OCI-LY3 (cell line): ENCODE data around the gene FOXJ2.
A peak's percentile ranks its signal among the peaks of the same experiment; 100 is the strongest.

Source experiments
- EZH2phosphoT487 ChIP-seq: fragments of 200-600 bp; shearing (Covaris generic); IDR thresholded peaks from 2 replicates; pipeline ENCODE4 v1.6.1; 2018; ENCODE audit warnings: antibody characterized with exemption, mixed run types, low read depth
- TF ChIP-seq, protein P1 (sequence below): fragments of 200-600, 300-600 bp; sonication (generic); IDR thresholded peaks from 2 replicates; pipeline ENCODE4 v1.5.1; 2014; ENCODE audit warnings: antibody characterized with exemption, low read length, low read depth

DNA sequence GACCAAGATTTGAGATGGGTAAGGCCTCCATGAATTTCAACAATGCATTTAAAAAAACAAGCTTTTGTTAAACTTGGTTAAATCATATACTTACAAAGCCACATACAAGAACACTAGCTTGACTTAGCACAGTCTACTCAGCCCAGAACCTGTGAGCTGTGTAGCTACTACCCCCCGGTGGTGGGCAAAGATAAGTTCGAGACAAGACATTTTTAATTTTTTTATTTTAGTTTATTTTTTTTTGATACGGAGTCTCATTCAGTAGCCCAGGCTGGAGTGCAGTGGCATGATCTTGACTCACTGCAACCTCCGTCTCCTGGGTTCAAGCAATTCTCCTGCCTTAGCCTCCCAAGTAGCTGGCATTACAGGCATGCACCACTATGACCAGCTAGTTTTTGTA is 45.9 kb downstream of the FOXJ2 start:
- TF ChIP-seq, protein P1, sequence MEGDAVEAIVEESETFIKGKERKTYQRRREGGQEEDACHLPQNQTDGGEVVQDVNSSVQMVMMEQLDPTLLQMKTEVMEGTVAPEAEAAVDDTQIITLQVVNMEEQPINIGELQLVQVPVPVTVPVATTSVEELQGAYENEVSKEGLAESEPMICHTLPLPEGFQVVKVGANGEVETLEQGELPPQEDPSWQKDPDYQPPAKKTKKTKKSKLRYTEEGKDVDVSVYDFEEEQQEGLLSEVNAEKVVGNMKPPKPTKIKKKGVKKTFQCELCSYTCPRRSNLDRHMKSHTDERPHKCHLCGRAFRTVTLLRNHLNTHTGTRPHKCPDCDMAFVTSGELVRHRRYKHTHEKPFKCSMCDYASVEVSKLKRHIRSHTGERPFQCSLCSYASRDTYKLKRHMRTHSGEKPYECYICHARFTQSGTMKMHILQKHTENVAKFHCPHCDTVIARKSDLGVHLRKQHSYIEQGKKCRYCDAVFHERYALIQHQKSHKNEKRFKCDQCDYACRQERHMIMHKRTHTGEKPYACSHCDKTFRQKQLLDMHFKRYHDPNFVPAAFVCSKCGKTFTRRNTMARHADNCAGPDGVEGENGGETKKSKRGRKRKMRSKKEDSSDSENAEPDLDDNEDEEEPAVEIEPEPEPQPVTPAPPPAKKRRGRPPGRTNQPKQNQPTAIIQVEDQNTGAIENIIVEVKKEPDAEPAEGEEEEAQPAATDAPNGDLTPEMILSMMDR: peak; percentile 52
- TF ChIP-seq EZH2phosphoT487: no peak
